Liver (tissue), 9 donors: ENCODE measurements around the gene SFXN2. TPM values are rescaled to one million over a fixed set of nuclear protein-coding genes. Genes with fewer than 3 reads are reported as not detected.

Experiments used
- DNase-seq: peaks from one replicate; pipeline ENCODE4 v3.0.0-alpha.2; 2017; ENCODE audit warnings: low spot score
- H3K27ac ChIP-seq, 2 donors: one replicate each; pipeline ENCODE4 v1.7.0; 2013; ENCODE audit warnings: inconsistent platforms in 2 of 2, low read length in 2 of 2, control low read depth in 1 of 2, low read depth in 1 of 2, mild to moderate bottlenecking in 1 of 2
- H3K27me3 ChIP-seq, 4 donors: one replicate each; pipeline versions ENCODE4 v1.6.1 to v1.7.0; 2013; ENCODE audit warnings: low read length in 3 of 4, inconsistent platforms in 1 of 4, mild to moderate bottlenecking in 1 of 4, moderate library complexity in 1 of 4; ENCODE audit not compliant: control insufficient read depth in 4 of 4, insufficient read depth in 4 of 4
- H3K36me3 ChIP-seq, 4 donors: one replicate each; pipeline versions ENCODE4 v1.6.1 to v1.7.0; 2013; ENCODE audit warnings: low read length in 3 of 4, mild to moderate bottlenecking in 3 of 4, low read depth in 1 of 4, moderate library complexity in 1 of 4; ENCODE audit not compliant: control insufficient read depth in 4 of 4, insufficient read depth in 3 of 4
- H3K4me1 ChIP-seq, 4 donors: one replicate each; pipeline versions ENCODE4 v1.6.1 to v1.7.0; 2013; ENCODE audit warnings: low read length in 3 of 4, mild to moderate bottlenecking in 3 of 4, moderate library complexity in 1 of 4; ENCODE audit not compliant: control insufficient read depth in 4 of 4, insufficient read depth in 4 of 4
- H3K4me3 ChIP-seq, 3 donors: one replicate each; pipeline versions ENCODE4 v1.6.1 to v1.7.0; 2013; ENCODE audit warnings: low read length in 3 of 3, control low read depth in 1 of 3, low read depth in 1 of 3, mild to moderate bottlenecking in 1 of 3
- H3K9ac ChIP-seq, 2 donors: one replicate each; pipeline ENCODE4 v1.7.0; 2013; ENCODE audit warnings: low read length in 2 of 2, mild to moderate bottlenecking in 2 of 2, moderate library complexity in 2 of 2, control low read depth in 1 of 2, low read depth in 1 of 2
- H3K9me3 ChIP-seq, 4 donors: one replicate each; pipeline versions ENCODE4 v1.6.1 to v1.7.0; 2013; ENCODE audit warnings: low read length in 3 of 4; ENCODE audit not compliant: control insufficient read depth in 4 of 4
- CTCF ChIP-seq: fragments of 150-350 bp; IDR thresholded peaks from 2 replicates; pipeline ENCODE4 v1.5.1; 2017; ENCODE audit warnings: improper control_type of control experiment, low read depth, low read length; ENCODE audit not compliant: missing input control
- EGR1 ChIP-seq, 2 donors: IDR thresholded peaks; 2 replicates each; pipeline ENCODE4 v1.6.1; 2016 to 2018; ENCODE audit warnings: antibody characterized with exemption in 2 of 2, low read depth in 2 of 2
- FOXA1 ChIP-seq: IDR thresholded peaks from 2 replicates; pipeline ENCODE4 v1.6.1; 2016; ENCODE audit warnings: antibody characterized with exemption
- GABPA ChIP-seq, 2 donors: IDR thresholded peaks in 1 of 2; conservative IDR thresholded peaks in 1 of 2; 2 replicates each; pipeline ENCODE4 v1.6.1; 2016; ENCODE audit warnings: antibody characterized with exemption in 2 of 2, mild to moderate bottlenecking in 1 of 2, moderate library complexity in 1 of 2
- HNF4A ChIP-seq, 2 donors: conservative IDR thresholded peaks; 2 replicates each; pipeline ENCODE4 v1.6.1; 2016; ENCODE audit warnings: antibody characterized with exemption in 2 of 2, mild to moderate bottlenecking in 2 of 2
- HNF4G ChIP-seq: IDR thresholded peaks from 2 replicates; pipeline ENCODE4 v1.6.1; 2016; ENCODE audit warnings: antibody characterized with exemption
- JUND ChIP-seq, 2 donors: IDR thresholded peaks; 2 replicates each; pipeline ENCODE4 v1.6.1; 2016; ENCODE audit warnings: antibody characterized with exemption in 2 of 2
- MAX ChIP-seq: IDR thresholded peaks from 2 replicates; pipeline ENCODE4 v1.6.1; 2016; ENCODE audit warnings: antibody characterized with exemption
- NR2F2 ChIP-seq: IDR thresholded peaks from 2 replicates; pipeline ENCODE4 v1.6.1; 2016; ENCODE audit warnings: antibody characterized with exemption
- REST ChIP-seq: IDR thresholded peaks from 2 replicates; pipeline ENCODE4 v1.6.1; 2016; ENCODE audit warnings: antibody characterized with exemption, mild to moderate bottlenecking
- RXRA ChIP-seq, 2 donors: IDR thresholded peaks; 2 replicates each; pipeline ENCODE4 v1.6.1; 2017 to 2018; ENCODE audit warnings: antibody characterized with exemption in 2 of 2, mild to moderate bottlenecking in 1 of 2
- SP1 ChIP-seq: IDR thresholded peaks from 2 replicates; pipeline ENCODE4 v1.6.1; 2018; ENCODE audit warnings: antibody characterized with exemption, mild to moderate bottlenecking
- TAF1 ChIP-seq: conservative IDR thresholded peaks from 2 replicates; pipeline ENCODE4 v1.6.1; 2016; ENCODE audit warnings: antibody characterized with exemption, mild to moderate bottlenecking
- YY1 ChIP-seq: IDR thresholded peaks from 2 replicates; pipeline ENCODE4 v1.6.1; 2016; ENCODE audit warnings: antibody characterized with exemption, mild to moderate bottlenecking
- ZBTB33 ChIP-seq: IDR thresholded peaks from 2 replicates; pipeline ENCODE4 v1.6.1; 2016; ENCODE audit warnings: antibody characterized with exemption
- WGBS: extraction: QIAGEN DNeasy Blood & Tissue Kit; methylation state at CpG from one replicate; pipeline ENCODE4 v1.1.7; 2013; 5-methylcytosine and 5-hydroxymethylcytosine counted together
- polyA plus RNA-seq, 2 donors: library from polyadenylated mRNA; stranded (reverse) in 1 of 2; unstranded in 1 of 2; fragments of 200-250 nt in 1 of 2; fragments of >200 nt in 1 of 2; fragmentation: Nextera tagmentation in 1 of 2; extraction: Ambion mirVana in 1 of 2; gene quantifications; one replicate each; pipeline versions ENCODE4 v1.2.1 to v1.2.3, GENCODE V29; 2013 to 2015
- total RNA-seq, 2 donors: library from RNA; depleted of rRNA; stranded (reverse); fragments of >200 nt; gene quantifications; one replicate each; pipeline ENCODE4 v1.2.3, GENCODE V29; 2014
- donor health status: healthy.
- donor health status: healthy.
- donor health status: healthy.
- donor health status: healthy.
- donor health status: healthy.

SFXN2 gene
- total and polyA plus RNA-seq, 4 donors: 6.0 to 22.6 (median 17.7) TPM

- no peak for TF ChIP-seq REST
- TF ChIP-seq JUND (IDR thresholded peaks at IDR 0.05): no peak
- no peak for TF ChIP-seq NR2F2
- no peak for TF ChIP-seq FOXA1
These were observed 58.9 kb downstream of the SFXN2 start (continued) for GRCh38 chr10:102773320-102773719.

- H3K27ac ChIP-seq: peak overlapping the region; percentile 89 to 97
- no peaks in the 10 kb centered on the region for H3K9me3 ChIP-seq
- H3K4me1 ChIP-seq: peaks cover 16 to 45% (median 35%) of the 10 kb centered on the region in 4 donors
- no peak overlapping the region for H3K4me3 ChIP-seq
- H3K27me3 ChIP-seq: no peaks in the 10 kb centered on the region
- TF ChIP-seq HNF4A (conservative IDR thresholded peaks at IDR 0.05) (no peak), CTCF (no peak), GABPA (IDR thresholded peaks at IDR 0.05 in 1 of 2, conservative IDR thresholded peaks at IDR 0.05 in 1 of 2) (no peak), MAX (no peak), YY1 (no peak), RXRA (IDR thresholded peaks at IDR 0.05) (no peak), HNF4G (no peak), ZBTB33 (no peak), NR2F2 (no peak), SP1 (no peak), REST (no peak), TAF1 (no peak), JUND (IDR thresholded peaks at IDR 0.05) (no peak), EGR1 (IDR thresholded peaks at IDR 0.05; ENCODE audit: low read depth in 2 of 2) (no peak), FOXA1 (no peak)
- DNase-seq: no peak
- no peak overlapping the region for H3K9ac ChIP-seq
- no peaks in the 10 kb centered on the region for H3K36me3 ChIP-seq
- 79% methylated on average over 5 of the region's 5 CpGs for WGBS
These were observed 59.5 kb downstream of the SFXN2 start for GRCh38 chr10:102773986-102774385.
